ENCODE results near the gene MX1.

DNA sequence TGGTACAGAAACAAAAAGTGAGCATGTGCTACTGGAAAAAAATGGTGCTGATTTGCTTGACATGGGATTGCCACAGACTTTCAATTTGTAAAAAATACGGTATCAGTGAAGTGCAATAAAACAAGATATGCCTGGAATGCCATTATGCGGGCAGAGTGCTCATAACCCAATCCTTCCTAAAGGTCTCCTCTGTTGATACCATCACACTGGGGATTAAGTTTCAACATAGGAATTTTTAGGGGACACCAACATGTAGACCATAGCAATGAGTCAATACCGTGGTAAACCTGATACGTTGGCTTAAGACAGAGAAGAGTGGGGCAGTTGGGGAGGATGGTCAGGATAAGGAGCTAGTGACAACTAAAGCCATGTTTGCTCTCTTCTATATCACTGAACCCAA is 20.5 kb downstream of the MX1 start:
- no peak for TF ChIP-seq GLIS3 (CRISPR knock-in tag; IDR thresholded peaks at IDR 0.05)
- no peak for TF ChIP-seq ZC3H10 (CRISPR knock-in tag; IDR thresholded peaks at IDR 0.05)
- no peak for TF ChIP-seq ZFP30 (CRISPR knock-in tag; IDR thresholded peaks at IDR 0.05)
- TF ChIP-seq, protein P1, sequence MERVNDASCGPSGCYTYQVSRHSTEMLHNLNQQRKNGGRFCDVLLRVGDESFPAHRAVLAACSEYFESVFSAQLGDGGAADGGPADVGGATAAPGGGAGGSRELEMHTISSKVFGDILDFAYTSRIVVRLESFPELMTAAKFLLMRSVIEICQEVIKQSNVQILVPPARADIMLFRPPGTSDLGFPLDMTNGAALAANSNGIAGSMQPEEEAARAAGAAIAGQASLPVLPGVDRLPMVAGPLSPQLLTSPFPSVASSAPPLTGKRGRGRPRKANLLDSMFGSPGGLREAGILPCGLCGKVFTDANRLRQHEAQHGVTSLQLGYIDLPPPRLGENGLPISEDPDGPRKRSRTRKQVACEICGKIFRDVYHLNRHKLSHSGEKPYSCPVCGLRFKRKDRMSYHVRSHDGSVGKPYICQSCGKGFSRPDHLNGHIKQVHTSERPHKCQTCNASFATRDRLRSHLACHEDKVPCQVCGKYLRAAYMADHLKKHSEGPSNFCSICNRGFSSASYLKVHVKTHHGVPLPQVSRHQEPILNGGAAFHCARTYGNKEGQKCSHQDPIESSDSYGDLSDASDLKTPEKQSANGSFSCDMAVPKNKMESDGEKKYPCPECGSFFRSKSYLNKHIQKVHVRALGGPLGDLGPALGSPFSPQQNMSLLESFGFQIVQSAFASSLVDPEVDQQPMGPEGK (CRISPR knock-in tag; IDR thresholded peaks at IDR 0.05; ENCODE audit: borderline replicate concordance): no peak
- no peak for TF ChIP-seq ZNF565 (CRISPR knock-in tag; conservative IDR thresholded peaks at IDR 0.05; ENCODE audit: low read depth)

All from SK-N-SH treated with all-trans-retinoic acid at 6 μM for 48 hours (cell line).